ENCODE data around the gene ENTPD6.

ENTPD6 gene

DNA sequence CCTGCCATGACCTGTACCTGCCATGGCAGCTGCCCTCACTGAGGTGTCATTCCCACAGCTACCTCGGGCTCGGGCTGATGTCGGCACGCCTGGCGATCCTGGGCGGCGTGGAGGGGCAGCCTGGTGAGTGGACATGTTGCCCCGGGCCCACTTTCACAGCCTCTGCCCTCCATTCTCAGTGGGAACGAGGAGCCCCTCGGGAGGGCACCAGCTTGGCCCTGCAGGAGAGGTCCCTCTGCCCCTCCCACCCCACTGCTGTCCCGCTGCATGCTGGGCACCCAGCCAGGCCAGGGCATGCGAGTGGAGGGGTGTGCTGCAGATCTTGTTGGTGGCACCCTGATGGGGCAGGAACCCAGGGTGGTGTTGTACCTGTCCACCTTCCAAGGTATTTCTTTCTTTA is 23.0 kb downstream of the ENTPD6 start:
- Histone ChIP-seq H3K27me3 (ENCODE audit: control insufficient read depth, low read length) (no peaks in the 10 kb centered on the region), H3K27ac (ENCODE audit: low read depth, low read length) (no peak overlapping the region), H4K20me1 (ENCODE audit: control insufficient read depth, insufficient read depth, low read depth, low read length) (no peaks in the 10 kb centered on the region), H3F3A (ENCODE audit: control insufficient read depth, insufficient read depth) (no peaks in the 10 kb centered on the region), H3K36me3 (ENCODE audit: control insufficient read depth, low read length) (peaks cover 11% of the 10 kb centered on the region; the same call in 1 of the 2 replicates), H3K9me3 (ENCODE audit: control insufficient read depth, insufficient read depth, low read length) (no peaks in the 10 kb centered on the region), H3K4me1 (ENCODE audit: control insufficient read depth, low read length) (peaks cover 14% of the 10 kb centered on the region; the same call in 1 of the 2 replicates), H3K79me2 (ENCODE audit: control insufficient read depth, low read length) (no peaks in the 10 kb centered on the region), H3K4me3 (ENCODE audit: low read length) (no peak overlapping the region), H3K9me2 (replicated peaks; ENCODE audit: control insufficient read depth, low read length) (no peaks in the 10 kb centered on the region), H3K4me2 (ENCODE audit: low read length) (no peak overlapping the region)
- TF ChIP-seq CTCF (IDR thresholded peaks at IDR 0.05; ENCODE audit: low read depth, low read length, poor library complexity, severe bottlenecking) (no peak), EZH2phosphoT487 (IDR thresholded peaks at IDR 0.05; ENCODE audit: borderline replicate concordance, low read length) (no peak)

- TF ChIP-seq EZH2phosphoT487 (IDR thresholded peaks at IDR 0.05; ENCODE audit: borderline replicate concordance, low read length), result no peak
- no peak for TF ChIP-seq CTCF (IDR thresholded peaks at IDR 0.05; ENCODE audit: low read depth, low read length, poor library complexity, severe bottlenecking)
- no peaks in the 10 kb centered on the region for H3K9me3 ChIP-seq (ENCODE audit: control insufficient read depth, insufficient read depth, low read length)
- H3K4me2 ChIP-seq (ENCODE audit: low read length), result no peak overlapping the region
- no peaks in the 10 kb centered on the region for H3K27me3 ChIP-seq (ENCODE audit: control insufficient read depth, low read length)
- no peaks in the 10 kb centered on the region for H3K79me2 ChIP-seq (ENCODE audit: control insufficient read depth, low read length)
- H3F3A ChIP-seq (ENCODE audit: control insufficient read depth, insufficient read depth), result no peaks in the 10 kb centered on the region
- H3K27ac ChIP-seq (ENCODE audit: low read depth, low read length), result no peak overlapping the region
- H4K20me1 ChIP-seq (ENCODE audit: control insufficient read depth, insufficient read depth, low read depth, low read length), result no peaks in the 10 kb centered on the region
- H3K4me3 ChIP-seq (ENCODE audit: low read length), result no peak overlapping the region
- H3K4me1 ChIP-seq (ENCODE audit: control insufficient read depth, low read length), result peaks cover 14% of the 10 kb centered on the region; the same call in 1 of the 2 replicates
- peaks cover 11% of the 10 kb centered on the region; the same call in 1 of the 2 replicates for H3K36me3 ChIP-seq (ENCODE audit: control insufficient read depth, low read length)
- no peaks in the 10 kb centered on the region for H3K9me2 ChIP-seq (replicated peaks; ENCODE audit: control insufficient read depth, low read length)
Observed at GRCh38 chr20:25219365-25219764, 23.9 kb downstream of the ENTPD6 start.

GRCh38 chr20:25220021-25220730 is 24.7 kb downstream of the ENTPD6 start:
- Histone ChIP-seq H3K9me3 (ENCODE audit: control insufficient read depth, insufficient read depth, low read length) (no peaks in the 10 kb centered on the region), H3K36me3 (ENCODE audit: control insufficient read depth, low read length) (peaks cover 8% of the 10 kb centered on the region; the same call in 1 of the 2 replicates), H3K27ac (ENCODE audit: low read depth, low read length) (no peak overlapping the region), H3K4me3 (ENCODE audit: low read length) (no peak overlapping the region), H3K79me2 (ENCODE audit: control insufficient read depth, low read length) (no peaks in the 10 kb centered on the region), H3K9me2 (replicated peaks; ENCODE audit: control insufficient read depth, low read length) (no peaks in the 10 kb centered on the region), H3K4me2 (ENCODE audit: low read length) (no peak overlapping the region), H3F3A (ENCODE audit: control insufficient read depth, insufficient read depth) (no peaks in the 10 kb centered on the region), H3K4me1 (ENCODE audit: control insufficient read depth, low read length) (peaks cover 13% of the 10 kb centered on the region; the same call in 1 of the 2 replicates), H4K20me1 (ENCODE audit: control insufficient read depth, insufficient read depth, low read depth, low read length) (no peaks in the 10 kb centered on the region), H3K27me3 (ENCODE audit: control insufficient read depth, low read length) (no peaks in the 10 kb centered on the region)
- peak; percentile 67 for TF ChIP-seq CTCF (IDR thresholded peaks at IDR 0.05; ENCODE audit: low read depth, low read length, poor library complexity, severe bottlenecking)
- no peak for TF ChIP-seq EZH2phosphoT487 (IDR thresholded peaks at IDR 0.05; ENCODE audit: borderline replicate concordance, low read length)

All from DOHH2 (cell line).